IMR-90 (cell line): ENCODE measurements around the gene TTYH3. TPM values are rescaled to one million over a fixed set of nuclear protein-coding genes. Genes with fewer than 3 reads are reported as not detected.

Experiments used
- ATAC-seq: fragments of 200-7000 bp; cut with Tn5 transposase; 2 replicates; pipeline ENCODE4 v1.9.1; 2020; ENCODE audit warnings: low read depth, mild to moderate bottlenecking, moderate library complexity
- BruUV-seq: library from RNA; stranded (reverse); fragments of 400-500 nt; replicated peaks from 2 replicates; lab custom pipeline; 2021; lab: Mats Ljungman, UMichigan
- CTCF ChIA-PET: fragments of 300-600 bp; formaldehyde crosslinking; extraction: SDS; loops from one replicate; lab custom pipeline; 2021; ENCODE audit warnings: antibody characterized with exemption; lab: Yijun Ruan, JAX
- POLR2A ChIA-PET: fragments of 300-600 bp; sonication (Branson Sonifier 250); formaldehyde crosslinking; loops from one replicate; lab custom pipeline; 2022; ENCODE audit warnings: antibody characterized with exemption; ENCODE audit not compliant: unreplicated experiment; lab: Charles Lee
- DNase-seq: peaks from one replicate; pipeline ENCODE4 v3.0.0; 2013
- H2AFZ ChIP-seq: replicated peaks from 2 replicates; pipeline ENCODE3; 2013; ENCODE audit warnings: low read length, mild to moderate bottlenecking; ENCODE audit not compliant: poor library complexity
- H2AK5ac ChIP-seq: 2 replicates; pipeline ENCODE4 v1.6.1; 2013; ENCODE audit warnings: low read depth, low read length, inconsistent platforms
- H2AK9ac ChIP-seq: replicated peaks from 2 replicates; pipeline ENCODE3; 2013; ENCODE audit warnings: mild to moderate bottlenecking, low read depth, low read length, moderate library complexity; ENCODE audit not compliant: poor library complexity
- H2BK120ac ChIP-seq: 2 replicates; pipeline ENCODE4 v1.6.1; 2013; ENCODE audit warnings: low read depth, low read length, inconsistent platforms
- H2BK15ac ChIP-seq: 3 replicates; pipeline ENCODE4 v1.6.1; 2013; ENCODE audit warnings: low read depth, low read length, inconsistent platforms
- H2BK20ac ChIP-seq: 2 replicates; pipeline ENCODE4 v1.6.1; 2013; ENCODE audit warnings: low read depth, mild to moderate bottlenecking, inconsistent platforms, low read length, moderate library complexity
- H2BK5ac ChIP-seq: 2 replicates; pipeline ENCODE4 v1.6.1; 2013; ENCODE audit warnings: mild to moderate bottlenecking, low read depth, low read length, inconsistent platforms; ENCODE audit not compliant: poor library complexity, severe bottlenecking
- H3K14ac ChIP-seq: replicated peaks from 2 replicates; pipeline ENCODE4 v1.6.1; 2013; ENCODE audit warnings: low read depth, low read length, inconsistent platforms
- H3K18ac ChIP-seq: 2 replicates; pipeline ENCODE4 v1.6.1; 2013; ENCODE audit warnings: low read depth, low read length, control low read depth
- H3K23ac ChIP-seq: 2 replicates; pipeline ENCODE4 v1.6.1; 2013; ENCODE audit warnings: low read depth, low read length, inconsistent platforms
- H3K27ac ChIP-seq: 2 replicates; pipeline ENCODE4 v1.5.1; 2013; ENCODE audit warnings: mild to moderate bottlenecking, control low read depth, low read length; ENCODE audit not compliant: insufficient read depth
- H3K27me3 ChIP-seq: 2 replicates; pipeline ENCODE4 v1.6.1; 2013; ENCODE audit warnings: low read length; ENCODE audit not compliant: control insufficient read depth, insufficient read depth
- H3K36me3 ChIP-seq: 2 replicates; pipeline ENCODE4 v1.6.1; 2013; ENCODE audit warnings: low read length, mixed read lengths; ENCODE audit not compliant: control insufficient read depth, insufficient read depth
- H3K4ac ChIP-seq: 2 replicates; pipeline ENCODE4 v1.6.1; 2013; ENCODE audit warnings: low read depth, low read length, inconsistent platforms
- H3K4me1 ChIP-seq: 2 replicates; pipeline ENCODE4 v1.6.1; 2013; ENCODE audit warnings: low read length, mixed read lengths; ENCODE audit not compliant: control insufficient read depth, insufficient read depth
- H3K4me2 ChIP-seq: 2 replicates; pipeline ENCODE4 v1.6.1; 2013; ENCODE audit warnings: low read depth, mild to moderate bottlenecking, control low read depth, low read length, moderate library complexity
- H3K4me3 ChIP-seq: 2 replicates; pipeline ENCODE4 v1.5.1; 2013; ENCODE audit warnings: low read depth, mild to moderate bottlenecking, control low read depth, low read length, moderate library complexity; ENCODE audit not compliant: insufficient read depth
- H3K56ac ChIP-seq: 2 replicates; pipeline ENCODE4 v1.6.1; 2013; ENCODE audit warnings: low read length, inconsistent platforms; ENCODE audit not compliant: insufficient read depth; ENCODE audit errors: extremely low read depth
- H3K79me1 ChIP-seq, 2 experiments: 2 replicates each; pipeline ENCODE4 v1.6.1; 2013; ENCODE audit warnings: low read length in 2 of 2, inconsistent platforms in 1 of 2, low read depth in 1 of 2
- H3K9ac ChIP-seq: 2 replicates; pipeline ENCODE4 v1.6.1; 2013; ENCODE audit warnings: low read depth, low read length, control low read depth
- H3K9me1 ChIP-seq: 2 replicates; pipeline ENCODE4 v1.6.1; 2013; ENCODE audit warnings: low read length, inconsistent platforms; ENCODE audit not compliant: insufficient read depth
- H3K9me3 ChIP-seq: 2 replicates; pipeline ENCODE4 v1.6.1; 2013; ENCODE audit warnings: low read length; ENCODE audit not compliant: control insufficient read depth, insufficient read depth
- H4K20me1 ChIP-seq: 2 replicates; pipeline ENCODE4 v1.6.1; 2013; ENCODE audit warnings: low read length, inconsistent platforms; ENCODE audit not compliant: insufficient read depth
- H4K5ac ChIP-seq: 2 replicates; pipeline ENCODE4 v1.6.1; 2013; ENCODE audit warnings: mild to moderate bottlenecking, low read depth, low read length, control low read depth
- H4K8ac ChIP-seq, 2 experiments: 2 replicates each; pipeline ENCODE4 v1.6.1; 2013; ENCODE audit warnings: low read depth in 2 of 2, low read length in 2 of 2, control low read depth in 1 of 2, inconsistent platforms in 1 of 2
- H4K91ac ChIP-seq: 2 replicates; pipeline ENCODE4 v1.6.1; 2013; ENCODE audit warnings: low read depth, low read length, inconsistent platforms; ENCODE audit not compliant: insufficient read depth
- BHLHE40 ChIP-seq: fragments of 150-350 bp; IDR thresholded peaks from 2 replicates; pipeline ENCODE4 v1.6.1; 2016; ENCODE audit warnings: mild to moderate bottlenecking, low read depth, low read length
- CEBPB ChIP-seq: IDR thresholded peaks from 2 replicates; pipeline ENCODE4 v1.6.1; 2012; ENCODE audit warnings: low read depth, low read length, improper control_type of control experiment
- CHD1 ChIP-seq: IDR thresholded peaks from 2 replicates; pipeline ENCODE4 v1.6.1; 2012; ENCODE audit warnings: low read depth, low read length, improper control_type of control experiment
- CTCF ChIP-seq: conservative IDR thresholded peaks from 2 replicates; pipeline ENCODE4 v1.5.1; 2012; ENCODE audit warnings: mild to moderate bottlenecking, low read depth, low read length, improper control_type of control experiment
- ELK1 ChIP-seq: fragments of 150-350 bp; IDR thresholded peaks from 2 replicates; pipeline ENCODE4 v1.6.1; 2016; ENCODE audit warnings: low read depth, mild to moderate bottlenecking, low read length, moderate library complexity, borderline replicate concordance
- FOS ChIP-seq: fragments of 150-350 bp; IDR thresholded peaks from 2 replicates; pipeline ENCODE4 v1.6.1; 2016; ENCODE audit warnings: low read depth, low read length
- MAFK ChIP-seq: IDR thresholded peaks from 2 replicates; pipeline ENCODE4 v1.6.1; 2012; ENCODE audit warnings: low read depth, low read length, improper control_type of control experiment
- MAZ ChIP-seq: IDR thresholded peaks from 2 replicates; pipeline ENCODE4 v1.6.1; 2012; ENCODE audit warnings: low read depth, mild to moderate bottlenecking, low read length, improper control_type of control experiment, moderate library complexity, borderline replicate concordance
- MXI1 ChIP-seq: IDR thresholded peaks from 2 replicates; pipeline ENCODE4 v1.6.1; 2012; ENCODE audit warnings: low read depth, mild to moderate bottlenecking, low read length, moderate library complexity, borderline replicate concordance
- NFE2L2 ChIP-seq: fragments of 150-350 bp; IDR thresholded peaks from 2 replicates; pipeline ENCODE4 v1.6.1; 2016; ENCODE audit warnings: low read depth, mild to moderate bottlenecking, low read length
- POLR2A ChIP-seq: IDR thresholded peaks from 2 replicates; pipeline ENCODE4 v1.6.1; 2012; ENCODE audit warnings: mild to moderate bottlenecking, low read depth, low read length
- RAD21 ChIP-seq: IDR thresholded peaks from 2 replicates; pipeline ENCODE4 v1.6.1; 2012; ENCODE audit warnings: low read length, improper control_type of control experiment
- RCOR1 ChIP-seq: IDR thresholded peaks from 2 replicates; pipeline ENCODE4 v1.6.1; 2012; ENCODE audit warnings: mild to moderate bottlenecking, low read length, improper control_type of control experiment; ENCODE audit not compliant: insufficient replicate concordance
- RFX5 ChIP-seq: IDR thresholded peaks from 2 replicates; pipeline ENCODE4 v1.8.0; 2012; ENCODE audit warnings: low read depth, mild to moderate bottlenecking, low read length, moderate library complexity
- SMC3 ChIP-seq: fragments of 150-350 bp; IDR thresholded peaks from 2 replicates; pipeline ENCODE4 v1.6.1; 2016; ENCODE audit warnings: low read depth, mild to moderate bottlenecking, antibody characterized with exemption, low read length, moderate library complexity
- USF2 ChIP-seq: fragments of 150-350 bp; IDR thresholded peaks from 2 replicates; pipeline ENCODE4 v1.6.1; 2017; ENCODE audit warnings: mild to moderate bottlenecking, antibody characterized with exemption, low read length, low read depth
- WGBS, 2 experiments: methylation state at CpG; one replicate each; pipeline versions ENCODE4 v1.1.5 to v1.1.7; 2013; ENCODE audit warnings: missing lambda C conversion rate in 2 of 2; ENCODE audit not compliant: insufficient read length in 1 of 2; ENCODE audit errors: extremely low coverage in 2 of 2; 5-methylcytosine and 5-hydroxymethylcytosine counted together
- dilution Hi-C: fragments of 300-500 bp; cut with HindIII; formaldehyde crosslinking; loops from one replicate; pipeline ENCODE4 v1.14.3; 2018; ENCODE audit warnings: low sequenced_read_pairs; ENCODE audit not compliant: unreplicated experiment
- in situ Hi-C: fragments of 300-500 bp; cut with MboI; formaldehyde crosslinking; loops from 3 replicates; pipeline ENCODE4 v1.14.3; 2019; ENCODE audit warnings: low sequenced_read_pairs, inconsistent platforms, mixed read lengths
- intact Hi-C: fragments of 100-400 bp; cut with micrococcal nuclease; formaldehyde crosslinking; loops from 2 replicates; pipeline ENCODE4 v1.10.0; 2022
- polyA plus RNA-seq, 3 experiments: library from polyadenylated mRNA; depleted of rRNA; stranded (reverse); fragments of >200 nt; gene quantifications; 2 replicates each; pipeline ENCODE4 v1.2.3, GENCODE V29; 2012; ENCODE audit warnings: low replicate concordance in 1 of 3
- total RNA-seq: library from RNA; depleted of rRNA; stranded (reverse); fragments of >200 nt; gene quantifications from 2 replicates; pipeline ENCODE4 v1.2.3, GENCODE V29; 2012

Gene TTYH3
- total and polyA plus RNA-seq, 2 of the 4 experiments (the other 2 are of a cell fraction): 5.6 to 82.6 TPM

GRCh38 chr7:2670171-2670570, 38.4 kb downstream of the TTYH3 start:
- H3K4ac ChIP-seq: no peak overlapping the region
- no peaks in the 10 kb centered on the region for H3K79me1 ChIP-seq
- no peak overlapping the region for H2AFZ ChIP-seq
- no peak overlapping the region for H3K4me3 ChIP-seq
- H2AK5ac ChIP-seq: no peak overlapping the region
- no peak overlapping the region for H3K23ac ChIP-seq
- ChIA-PET CTCF (interaction anchor here (0.6 to 1.5 kb wide), 5 partner anchors 10 to 377 kb away, joined by 3 to 5 read pairs (median 3); no protein-coding TSS in a partner anchor), POLR2A (no interaction called here)
- peaks cover 9% of the 10 kb centered on the region for H3K9me3 ChIP-seq
- in situ Hi-C loops: no loop called here
- no peak overlapping the region for H2AK9ac ChIP-seq
- no peaks in the 10 kb centered on the region for H3K9me1 ChIP-seq
- no peaks in the 10 kb centered on the region for H3K36me3 ChIP-seq
- intact Hi-C loops: loop anchor here (2.0 to 5.0 kb wide), 2 partner anchors 192 to 485 kb away; no protein-coding TSS in a partner anchor
- no peak for ATAC-seq
- dilution Hi-C loops: no loop called here
- H2BK120ac ChIP-seq: no peak overlapping the region
- no peak overlapping the region for H2BK20ac ChIP-seq
- H3K4me2 ChIP-seq: no peak overlapping the region
- H3K4me1 ChIP-seq: peaks cover 6% of the 10 kb centered on the region
- H3K27ac ChIP-seq: no peak overlapping the region
- H2BK5ac ChIP-seq: no peak overlapping the region
- no peak overlapping the region for H4K8ac ChIP-seq
- no peak overlapping the region for H3K18ac ChIP-seq
- no peaks in the 10 kb centered on the region for H4K20me1 ChIP-seq
- 75% methylated on average over 8 of the region's 13 CpGs; no CpG with 5 or more reads in 1 of the 2 experiments for WGBS, 2 experiments
- DNase-seq: no peak
- no TSS peak for BruUV-seq
- H3K14ac ChIP-seq: no peak overlapping the region
- H2BK15ac ChIP-seq: no peak overlapping the region
- H3K56ac ChIP-seq: no peak overlapping the region
- H3K9ac ChIP-seq: no peak overlapping the region
- no peak overlapping the region for H4K91ac ChIP-seq
- no peak for TF ChIP-seq RCOR1
- no peak for TF ChIP-seq CTCF
- no peak for TF ChIP-seq SMC3
- no peak for TF ChIP-seq MAFK
- TF ChIP-seq FOS: no peak
- no peak for TF ChIP-seq RFX5
- TF ChIP-seq CEBPB: no peak
- TF ChIP-seq CHD1: no peak
- no peak for TF ChIP-seq USF2
- TF ChIP-seq NFE2L2: no peak
- no peak for TF ChIP-seq POLR2A
- TF ChIP-seq BHLHE40: no peak
- no peak for TF ChIP-seq MXI1
- no peak for TF ChIP-seq ELK1
- TF ChIP-seq RAD21: no peak
- no peak for TF ChIP-seq MAZ
- no peak overlapping the region for H4K5ac ChIP-seq
- H3K27me3 ChIP-seq: no peaks in the 10 kb centered on the region
